Measurements from ENCODE around the gene CCDC7. TPM values are rescaled to one million over a fixed set of nuclear protein-coding genes. Genes with fewer than 3 reads are reported as not detected.
"Not testable (repeated sequence)": the region's sequence is repeated elsewhere in the genome, so short reads cannot be mapped to it uniquely, and the experiment has no call there.

The CCDC7 gene
- total RNA-seq, 4 donors from 2014 or later, result 4.6 to 12.9 (median 5.9) TPM

GRCh38 chr10:32501906-32502305 is 56.0 kb downstream of the CCDC7 start:
- no peak overlapping the region for H3K4me3 ChIP-seq

GRCh38 chr10:32505762-32506420 is 60.0 kb downstream of the CCDC7 start:
- in situ Hi-C loops (cut with MboI; ENCODE audit: low sequenced_read_pairs in 4 of 4); ATAC-seq; H3K4me1 ChIP-seq; H3K4me3 ChIP-seq; H3K27ac ChIP-seq; DNase-seq; H3K9me3 ChIP-seq; intact Hi-C loops (cut with DNase I; ENCODE audit: low total_unique reads); H3K27me3 ChIP-seq: not testable (repeated sequence)
- H3K36me3 ChIP-seq, result peaks cover 0 to 13% of the 10 kb centered on the region in 2 donors

More at GRCh38 chr10:32501906-32502305, 56.0 kb downstream of the CCDC7 start:
- Histone ChIP-seq H3K4me1 (no peaks in the 10 kb centered on the region), H3K36me3 (peaks cover 0 to 13% of the 10 kb centered on the region in 2 donors), H3K27me3 (no peaks in the 10 kb centered on the region), H3K9me3 (no peaks in the 10 kb centered on the region), H3K27ac (no peak overlapping the region)
- TF ChIP-seq CTCF (IDR thresholded peaks at IDR 0.05 in 4 of 5, conservative IDR thresholded peaks at IDR 0.05 in 1 of 5) (no peak), POLR2A (IDR thresholded peaks at IDR 0.05) (no peak)
- DNase-seq (no peak), ATAC-seq (no peak)
- intact Hi-C loops (cut with DNase I; ENCODE audit: low total_unique reads), result no loop called here
- in situ Hi-C loops (cut with MboI; ENCODE audit: low sequenced_read_pairs in 4 of 4), result no loop called here

GRCh38 chr10:32511599-32511998 is 65.7 kb downstream of the CCDC7 start:
- no peak overlapping the region for H3K27ac ChIP-seq
- no peaks in the 10 kb centered on the region for H3K36me3 ChIP-seq
- TF ChIP-seq CTCF (IDR thresholded peaks at IDR 0.05 in 4 of 5, conservative IDR thresholded peaks at IDR 0.05 in 1 of 5) (no peak), POLR2A (IDR thresholded peaks at IDR 0.05) (no peak)
- intact Hi-C loops (cut with DNase I; ENCODE audit: low total_unique reads) (no loop called here), in situ Hi-C loops (cut with MboI; ENCODE audit: low sequenced_read_pairs in 4 of 4) (no loop called here)
- ATAC-seq, result no peak
- no peaks in the 10 kb centered on the region for H3K9me3 ChIP-seq
- H3K27me3 ChIP-seq, result no peaks in the 10 kb centered on the region
- DNase-seq, result no peak
- no peak overlapping the region for H3K4me3 ChIP-seq
- H3K4me1 ChIP-seq, result no peaks in the 10 kb centered on the region

GRCh38 chr10:32516567-32517495 is 70.9 kb downstream of the CCDC7 start:
- Histone ChIP-seq H3K36me3 (no peaks in the 10 kb centered on the region), H3K9me3 (peaks cover 0 to 7% (median 3%) of the 10 kb centered on the region in 3 donors), H3K27me3 (no peaks in the 10 kb centered on the region), H3K27ac (no peak overlapping the region), H3K4me1 (no peaks in the 10 kb centered on the region), H3K4me3 (no peak overlapping the region)
- in situ Hi-C loops (cut with MboI; ENCODE audit: low sequenced_read_pairs in 4 of 4) (no loop called here), intact Hi-C loops (cut with DNase I; ENCODE audit: low total_unique reads) (no loop called here)
- no peak for DNase-seq
- no peak for ATAC-seq
- TF ChIP-seq CTCF (IDR thresholded peaks at IDR 0.05 in 4 of 5, conservative IDR thresholded peaks at IDR 0.05 in 1 of 5), result no peak
- TF ChIP-seq POLR2A (IDR thresholded peaks at IDR 0.05), result no peak

- no peak for TF ChIP-seq POLR2A (IDR thresholded peaks at IDR 0.05)
- TF ChIP-seq CTCF (IDR thresholded peaks at IDR 0.05 in 4 of 5, conservative IDR thresholded peaks at IDR 0.05 in 1 of 5), result no peak
- intact Hi-C loops (cut with DNase I; ENCODE audit: low total_unique reads), result no loop called here
- Histone ChIP-seq H3K4me1 (no peaks in the 10 kb centered on the region), H3K27me3 (no peaks in the 10 kb centered on the region), H3K9me3 (no peaks in the 10 kb centered on the region), H3K36me3 (no peaks in the 10 kb centered on the region), H3K4me3 (no peak overlapping the region), H3K27ac (no peak overlapping the region)
- DNase-seq (no peak), ATAC-seq (no peak)
- in situ Hi-C loops (cut with MboI; ENCODE audit: low sequenced_read_pairs in 4 of 4), result no loop called here
Observed at GRCh38 chr10:32530231-32530630, 84.3 kb downstream of the CCDC7 start.
